Chondrocyte (in vitro differentiated cells): Measurements from ENCODE around the gene MYH8. TPM values are rescaled to one million over a fixed set of nuclear protein-coding genes. Genes with fewer than 3 reads are reported as not detected.

Experiments
- DNase-seq: peaks from one replicate; pipeline ENCODE4 v3.0.0; 2021; ENCODE audit warnings: mixed read lengths, low spot score
- H3K27ac Mint-ChIP-seq: one replicate; pipeline ENCODE4 v1.8.0; 2021; ENCODE audit warnings: mild to moderate bottlenecking, moderate library complexity, mixed read lengths; ENCODE audit not compliant: unreplicated experiment
- H3K27me3 Mint-ChIP-seq: 2 replicates; pipeline ENCODE4 v1.8.0; 2021; ENCODE audit warnings: low read depth, mixed read lengths
- H3K36me3 Mint-ChIP-seq: 2 replicates; pipeline ENCODE4 v1.8.0; 2021; ENCODE audit warnings: low read depth, mixed read lengths
- H3K4me1 Mint-ChIP-seq: 2 replicates; pipeline ENCODE4 v1.8.0; 2021; ENCODE audit warnings: low read depth, mild to moderate bottlenecking, mixed read lengths
- H3K4me3 Mint-ChIP-seq: one replicate; pipeline ENCODE4 v1.8.0; 2021; ENCODE audit warnings: mild to moderate bottlenecking, moderate library complexity, mixed read lengths; ENCODE audit not compliant: unreplicated experiment
- H3K9me3 Mint-ChIP-seq: 2 replicates; pipeline ENCODE4 v1.8.0; 2021; ENCODE audit warnings: low read depth, mixed read lengths
- total RNA-seq: library from RNA; stranded (reverse); gene quantifications from 3 replicates; pipeline ENCODE4 v1.2.1, GENCODE V29; 2021
- TF ChIP-seq, protein P1 (sequence below): fragments of 200-600 bp; sonication (generic); IDR thresholded peaks from 2 replicates; pipeline ENCODE4 v1.5.0; 2021; ENCODE audit warnings: antibody characterized with exemption, mild to moderate bottlenecking, moderate library complexity

The MYH8 gene
- total RNA-seq, 1 donor from 2014 or later: not detected

DNA sequence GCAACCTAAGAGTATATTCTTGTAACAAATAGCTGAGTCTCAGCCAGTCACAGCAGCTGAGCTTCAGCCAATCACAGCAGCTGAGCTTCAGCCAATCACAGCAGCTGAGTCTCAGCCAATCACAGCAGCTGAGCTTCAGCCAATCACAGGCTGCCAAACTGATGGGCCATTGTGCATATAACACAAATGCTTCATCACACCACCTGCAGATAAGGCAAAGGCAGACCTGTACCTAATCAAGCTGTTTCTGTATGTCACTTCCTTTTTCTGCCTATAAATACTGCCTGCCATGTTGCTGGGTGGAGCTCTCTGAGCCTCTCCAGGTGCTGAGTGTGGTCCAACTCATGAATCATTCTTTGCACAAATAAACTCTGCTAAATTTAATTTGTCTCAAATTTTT is 68.9 kb downstream of the MYH8 start:
- no peak for DNase-seq
- no peaks in the 10 kb centered on the region for H3K36me3 Mint-ChIP-seq
- H3K4me1 Mint-ChIP-seq: no peaks in the 10 kb centered on the region

DNA sequence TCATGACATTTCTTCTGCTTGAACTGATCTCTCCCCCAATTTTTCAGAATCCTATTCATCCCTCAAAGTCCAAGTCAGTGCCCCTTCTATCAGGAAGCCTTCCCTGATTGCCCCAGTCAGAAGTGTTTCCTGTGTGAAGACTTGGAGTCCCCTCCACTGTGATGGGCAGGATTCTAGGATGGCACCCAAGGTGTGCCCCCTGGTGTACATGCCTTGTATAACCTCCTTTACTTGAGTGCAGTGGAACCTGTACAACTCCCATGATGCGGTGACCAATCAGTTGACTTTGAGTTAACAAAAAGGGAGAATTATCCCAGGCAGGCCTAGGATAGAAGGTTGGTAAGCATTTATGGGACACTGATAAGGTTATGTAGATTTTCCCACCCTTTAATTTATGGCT is 72.3 kb downstream of the MYH8 start:
- peaks cover 11% of the 10 kb centered on the region for H3K9me3 Mint-ChIP-seq
- TF ChIP-seq, protein P1, sequence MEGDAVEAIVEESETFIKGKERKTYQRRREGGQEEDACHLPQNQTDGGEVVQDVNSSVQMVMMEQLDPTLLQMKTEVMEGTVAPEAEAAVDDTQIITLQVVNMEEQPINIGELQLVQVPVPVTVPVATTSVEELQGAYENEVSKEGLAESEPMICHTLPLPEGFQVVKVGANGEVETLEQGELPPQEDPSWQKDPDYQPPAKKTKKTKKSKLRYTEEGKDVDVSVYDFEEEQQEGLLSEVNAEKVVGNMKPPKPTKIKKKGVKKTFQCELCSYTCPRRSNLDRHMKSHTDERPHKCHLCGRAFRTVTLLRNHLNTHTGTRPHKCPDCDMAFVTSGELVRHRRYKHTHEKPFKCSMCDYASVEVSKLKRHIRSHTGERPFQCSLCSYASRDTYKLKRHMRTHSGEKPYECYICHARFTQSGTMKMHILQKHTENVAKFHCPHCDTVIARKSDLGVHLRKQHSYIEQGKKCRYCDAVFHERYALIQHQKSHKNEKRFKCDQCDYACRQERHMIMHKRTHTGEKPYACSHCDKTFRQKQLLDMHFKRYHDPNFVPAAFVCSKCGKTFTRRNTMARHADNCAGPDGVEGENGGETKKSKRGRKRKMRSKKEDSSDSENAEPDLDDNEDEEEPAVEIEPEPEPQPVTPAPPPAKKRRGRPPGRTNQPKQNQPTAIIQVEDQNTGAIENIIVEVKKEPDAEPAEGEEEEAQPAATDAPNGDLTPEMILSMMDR: peak; percentile 19
- H3K4me3 Mint-ChIP-seq: no peak overlapping the region
- no peak for DNase-seq
- no peaks in the 10 kb centered on the region for H3K36me3 Mint-ChIP-seq
- no peaks in the 10 kb centered on the region for H3K4me1 Mint-ChIP-seq
- H3K27me3 Mint-ChIP-seq: no peaks in the 10 kb centered on the region
- no peak overlapping the region for H3K27ac Mint-ChIP-seq

More for the DNA sequence above, 68.9 kb downstream of the MYH8 start:
- H3K27me3 Mint-ChIP-seq: no peaks in the 10 kb centered on the region
- TF ChIP-seq, protein P1: no peak
- H3K27ac Mint-ChIP-seq: no peak overlapping the region
- no peak overlapping the region for H3K4me3 Mint-ChIP-seq
- peaks cover 8% of the 10 kb centered on the region for H3K9me3 Mint-ChIP-seq

DNA sequence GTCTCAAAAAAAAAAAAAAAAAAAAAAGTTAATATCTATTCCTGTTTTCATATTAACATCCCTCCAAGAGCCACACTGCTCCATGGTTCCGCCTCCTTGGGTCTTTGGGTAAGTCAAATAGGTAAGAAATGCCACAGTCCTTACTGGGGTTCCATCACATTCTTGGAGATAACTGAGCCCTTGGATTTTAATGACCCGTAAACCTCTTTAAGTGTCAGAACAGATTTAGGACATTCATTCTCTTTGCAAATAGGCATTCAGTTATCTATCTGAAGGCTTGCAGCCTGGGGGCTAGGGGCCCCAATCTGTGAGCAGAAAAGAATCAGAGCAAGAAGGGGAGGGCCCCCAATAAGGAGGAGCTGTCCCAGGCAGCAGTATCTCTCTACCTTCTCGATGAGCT is 76.9 kb downstream of the MYH8 start:
- TF ChIP-seq, protein P1: no peak
- no peak overlapping the region for H3K4me3 Mint-ChIP-seq

More for the DNA sequence above, 76.9 kb downstream of the MYH8 start:
- no peaks in the 10 kb centered on the region for H3K4me1 Mint-ChIP-seq
- H3K27me3 Mint-ChIP-seq: peaks cover 2% of the 10 kb centered on the region
- H3K27ac Mint-ChIP-seq: no peak overlapping the region
- no peak for DNase-seq
- peaks cover 9% of the 10 kb centered on the region for H3K9me3 Mint-ChIP-seq
- no peaks in the 10 kb centered on the region for H3K36me3 Mint-ChIP-seq

Other genes with a start within 250 kb of the MYH8 start
- gene GAS7, start 223.3 kb downstream of the MYH8 start, total RNA-seq: 6.1 to 15.6 TPM (median 6.9 TPM) in 3 replicates
- not detected in 3 replicates for gene MYH13, start 48.9 kb downstream of the MYH8 start, total RNA-seq
- not detected in 3 replicates for gene MYH4, start 47.6 kb upstream of the MYH8 start, total RNA-seq
- not detected in 3 replicates for gene MYH1, start 96.6 kb upstream of the MYH8 start, total RNA-seq
- gene MYH2, start 127.7 kb upstream of the MYH8 start, total RNA-seq: not detected in 3 replicates
- 3.0 to 3.5 TPM (median 3.2 TPM) in 3 replicates for gene MYH3, start 235.4 kb upstream of the MYH8 start, total RNA-seq